SIG-M5 treated with dmso at 0.1 percent for 504 hours (cell line): ENCODE results near the gene R3HDML.
A peak's percentile ranks its signal among the peaks of the same experiment; 100 is the strongest.
"Not testable (repeated sequence)": the region's sequence is repeated elsewhere in the genome, so short reads cannot be mapped to it uniquely, and the experiment has no call there.

Experiments used
- DNase-seq: peaks from one replicate; lab custom pipeline; 2025; ENCODE audit not compliant: unreplicated experiment; lab: John Stamatoyannopoulos, UW

The R3HDML gene, protein sequence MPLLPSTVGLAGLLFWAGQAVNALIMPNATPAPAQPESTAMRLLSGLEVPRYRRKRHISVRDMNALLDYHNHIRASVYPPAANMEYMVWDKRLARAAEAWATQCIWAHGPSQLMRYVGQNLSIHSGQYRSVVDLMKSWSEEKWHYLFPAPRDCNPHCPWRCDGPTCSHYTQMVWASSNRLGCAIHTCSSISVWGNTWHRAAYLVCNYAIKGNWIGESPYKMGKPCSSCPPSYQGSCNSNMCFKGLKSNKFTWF

DNA sequence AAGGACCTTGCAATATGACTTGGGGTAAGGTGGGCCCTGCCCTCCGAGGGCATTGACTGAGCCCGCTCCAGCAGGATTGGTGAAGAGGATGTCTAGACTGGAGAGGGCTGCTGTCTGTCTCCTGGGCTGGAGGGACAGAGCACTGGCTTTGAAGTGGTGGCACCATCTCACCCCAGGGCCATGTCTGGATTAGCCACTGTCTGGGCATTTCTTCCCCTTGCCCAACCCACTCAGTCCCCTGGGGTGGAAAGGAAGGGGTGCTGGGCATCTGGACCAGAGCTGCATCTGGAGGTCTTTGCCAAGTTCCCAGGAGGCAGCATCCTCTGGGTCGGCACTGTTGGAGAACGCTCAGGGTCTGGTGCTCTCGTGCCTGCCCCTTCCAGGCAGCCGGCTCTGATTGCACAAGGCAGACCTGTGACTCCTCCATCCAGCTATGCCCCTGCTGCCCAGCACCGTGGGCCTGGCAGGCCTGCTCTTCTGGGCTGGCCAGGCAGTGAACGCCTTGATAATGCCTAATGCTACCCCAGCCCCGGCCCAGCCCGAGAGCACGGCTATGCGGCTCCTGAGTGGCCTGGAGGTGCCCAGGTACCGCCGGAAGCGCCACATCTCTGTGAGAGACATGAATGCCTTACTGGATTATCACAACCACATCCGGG is at the start of gene R3HDML:
TSS of gene R3HDML (plus strand) at position 319 of the 656 bp plus-strand sequence. CDS start at position 434, 115 bp downstream.
- DNase-seq, result no peak

GRCh38 chr20:44287272-44288097 is 49.4 kb upstream of the R3HDML start:
- DNase-seq, result no peak

DNA sequence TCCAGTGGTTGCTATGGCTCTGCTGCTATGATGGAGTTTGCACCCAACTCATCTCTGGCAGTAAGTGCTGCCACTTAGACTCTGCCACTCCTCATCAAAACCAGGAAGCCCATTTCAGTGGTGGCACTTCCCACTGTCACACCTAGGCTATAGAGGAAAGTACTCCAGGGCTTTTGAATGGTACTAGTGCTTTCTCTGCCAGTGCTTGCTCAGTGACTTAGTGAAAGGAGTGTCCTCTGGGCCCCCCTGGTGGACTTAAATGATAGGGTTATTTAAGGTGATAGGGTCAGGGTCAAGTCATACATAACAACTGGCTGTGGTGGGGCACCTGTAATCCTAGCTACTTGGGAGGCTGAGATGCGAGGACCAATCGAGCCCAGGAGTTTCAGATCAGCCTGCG is 48.6 kb upstream of the R3HDML start:
- DNase-seq, result no peak

GRCh38 chr20:44291754-44292153 is 45.1 kb upstream of the R3HDML start:
- no peak for DNase-seq

DNA sequence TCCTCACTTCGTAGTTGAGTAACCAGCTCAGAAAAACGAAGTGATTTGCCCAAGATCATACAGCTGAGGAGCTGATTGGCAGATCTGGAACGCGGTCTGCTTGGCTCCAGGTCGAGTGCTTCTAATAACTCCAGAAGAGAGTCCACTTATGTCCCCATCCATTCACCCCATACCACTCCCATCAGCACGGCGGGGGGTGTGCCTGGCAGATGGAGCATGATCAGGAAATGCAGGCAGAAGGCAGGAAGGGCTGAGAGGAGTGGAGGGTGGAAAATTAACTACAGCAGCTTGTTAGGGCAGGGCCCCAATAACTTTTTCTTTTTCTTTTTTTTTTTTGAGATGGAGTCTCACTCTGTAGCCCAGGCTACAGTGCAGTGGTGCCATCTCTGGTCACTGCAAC is 40.8 kb upstream of the R3HDML start:
- DNase-seq, result no peak

DNA sequence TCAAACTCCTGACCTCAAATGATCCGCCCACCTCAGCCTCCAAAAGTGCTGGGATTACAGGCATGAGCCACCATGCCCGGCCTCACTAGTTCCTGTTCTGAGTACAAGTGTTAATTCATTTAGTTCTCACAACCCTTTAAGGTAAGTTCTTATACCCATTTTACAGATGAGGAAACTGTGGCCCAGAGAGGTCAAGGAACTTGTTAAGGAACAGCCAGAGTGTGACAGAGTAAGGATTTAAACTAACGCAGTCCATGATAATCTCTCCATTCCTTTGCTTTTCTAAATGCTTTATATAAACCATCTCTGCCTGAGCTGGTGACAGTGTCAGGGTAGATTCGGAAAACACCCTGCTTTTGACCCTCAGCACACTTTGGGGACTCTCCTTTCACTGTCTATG is 39.1 kb upstream of the R3HDML start:
- no peak for DNase-seq

- not testable (repeated sequence) for DNase-seq
Observed at GRCh38 chr20:44299011-44299535, 37.8 kb upstream of the R3HDML start.

DNA sequence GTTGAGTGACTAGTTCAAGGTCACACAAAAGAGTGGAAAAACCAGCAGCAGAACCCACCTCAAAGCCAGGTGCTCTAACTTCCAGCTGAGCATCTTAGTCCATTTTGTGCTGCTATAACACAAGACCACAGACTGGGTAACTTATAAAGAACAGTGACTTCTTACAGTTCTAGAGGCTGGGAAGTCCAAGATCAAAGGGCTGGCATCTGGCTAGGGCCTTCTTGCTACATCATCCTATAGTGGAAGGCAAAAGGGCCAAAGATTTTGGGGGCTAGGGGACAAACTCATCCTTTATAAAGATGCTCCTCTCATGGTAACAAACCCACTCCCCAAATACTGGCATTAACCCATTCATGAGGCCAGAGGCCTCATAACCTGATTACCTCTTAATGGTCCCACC is 35.6 kb upstream of the R3HDML start:
- no peak for DNase-seq

GRCh38 chr20:44302026-44302669 is 34.7 kb upstream of the R3HDML start:
- no peak for DNase-seq

- no peak for DNase-seq
Observed at GRCh38 chr20:44302736-44303135, 34.1 kb upstream of the R3HDML start.

DNA sequence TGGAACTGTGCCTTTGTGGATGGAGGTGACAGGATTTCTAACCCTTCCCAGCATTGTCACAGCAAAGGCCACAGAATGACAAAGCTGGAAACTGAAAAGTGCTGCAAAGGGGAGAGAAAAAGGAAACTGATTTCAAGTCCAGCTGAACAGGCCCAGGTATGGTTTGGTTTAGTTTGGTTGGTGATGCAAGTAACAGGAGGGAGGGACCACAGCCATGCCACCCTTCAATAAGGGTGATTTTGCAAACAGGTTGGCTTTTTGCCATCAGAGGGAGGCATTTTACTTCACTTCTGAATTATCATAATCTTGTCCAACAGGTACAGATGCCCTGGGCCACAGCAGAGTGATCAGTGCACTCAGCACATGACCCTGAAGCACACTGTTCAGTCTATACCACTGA is 32.5 kb upstream of the R3HDML start:
- no peak for DNase-seq

DNA sequence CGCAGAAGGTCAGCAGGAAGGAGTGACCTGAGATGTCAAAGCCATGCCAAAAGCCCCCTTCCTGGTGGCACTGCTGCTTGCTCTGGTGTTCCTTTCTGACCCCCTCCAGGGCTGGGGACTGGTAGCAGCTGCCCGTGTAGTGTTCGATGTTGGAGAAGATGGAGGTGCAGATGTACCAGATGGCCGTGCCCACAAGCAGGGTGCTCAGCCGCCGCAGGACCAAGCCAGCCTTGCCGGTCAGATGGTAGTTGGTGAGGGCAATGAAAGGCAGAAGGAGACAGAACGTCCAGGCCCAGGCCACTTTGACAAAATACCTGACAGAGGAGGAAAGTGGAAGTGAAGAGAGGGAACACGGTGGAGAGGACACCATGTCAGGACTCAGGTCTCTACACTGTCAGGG is 29.9 kb upstream of the R3HDML start:
- no peak for DNase-seq

DNA sequence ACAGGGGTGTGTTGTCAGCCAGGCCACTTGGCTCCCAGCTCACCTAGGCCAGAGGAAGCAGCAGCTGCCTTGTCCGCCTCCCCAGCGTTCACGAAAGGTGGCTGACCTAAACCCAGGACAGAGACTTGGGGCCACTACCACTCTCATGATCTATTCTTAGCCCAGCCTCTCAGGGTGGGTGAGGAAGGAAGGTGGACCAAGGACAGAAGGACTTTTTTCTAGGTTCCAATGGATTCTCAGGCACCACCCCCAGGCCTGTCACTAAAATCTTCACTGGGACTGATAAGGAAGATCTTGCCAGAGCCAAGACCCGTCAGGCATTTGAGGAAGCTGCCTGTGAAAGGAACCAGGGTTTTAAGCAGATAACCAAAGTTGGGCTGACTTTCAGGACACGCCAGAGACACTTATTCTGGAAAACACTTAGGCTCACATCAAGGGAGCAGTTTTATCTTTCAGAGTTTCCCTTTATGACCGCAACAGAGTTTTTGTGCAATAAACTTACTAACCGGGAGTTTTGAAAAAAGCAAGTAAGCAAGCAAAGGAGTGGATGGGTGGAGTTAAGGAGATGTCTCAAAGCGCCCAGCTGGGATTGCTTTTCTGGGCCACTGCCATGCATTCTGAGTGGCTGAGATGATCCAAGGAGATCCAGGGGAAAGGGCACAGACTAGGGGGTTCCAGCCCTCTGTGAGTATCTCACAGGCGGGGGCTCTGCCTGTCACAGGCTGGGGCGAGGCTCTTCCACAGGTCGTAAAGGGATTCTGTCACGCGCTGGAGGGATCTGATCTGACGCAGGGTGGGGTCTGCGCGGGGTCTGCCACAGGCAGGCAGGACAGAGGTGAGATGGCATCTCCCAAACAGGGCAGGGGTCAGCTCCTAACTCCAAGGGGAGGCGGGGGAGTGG is 26.8 kb upstream of the R3HDML start:
- DNase-seq, result peak; percentile 63

GRCh38 chr20:44310664-44311639 is 25.9 kb upstream of the R3HDML start, which contains the start of gene FITM2:
Gene FITM2, minus strand, starts transcription at chr20:44311202. Its CDS starts 54 bp downstream, at chr20:44311148.
- peak; percentile 86 for DNase-seq

GRCh38 chr20:44314870-44315269 is 22.0 kb upstream of the R3HDML start:
- DNase-seq, result no peak

DNA sequence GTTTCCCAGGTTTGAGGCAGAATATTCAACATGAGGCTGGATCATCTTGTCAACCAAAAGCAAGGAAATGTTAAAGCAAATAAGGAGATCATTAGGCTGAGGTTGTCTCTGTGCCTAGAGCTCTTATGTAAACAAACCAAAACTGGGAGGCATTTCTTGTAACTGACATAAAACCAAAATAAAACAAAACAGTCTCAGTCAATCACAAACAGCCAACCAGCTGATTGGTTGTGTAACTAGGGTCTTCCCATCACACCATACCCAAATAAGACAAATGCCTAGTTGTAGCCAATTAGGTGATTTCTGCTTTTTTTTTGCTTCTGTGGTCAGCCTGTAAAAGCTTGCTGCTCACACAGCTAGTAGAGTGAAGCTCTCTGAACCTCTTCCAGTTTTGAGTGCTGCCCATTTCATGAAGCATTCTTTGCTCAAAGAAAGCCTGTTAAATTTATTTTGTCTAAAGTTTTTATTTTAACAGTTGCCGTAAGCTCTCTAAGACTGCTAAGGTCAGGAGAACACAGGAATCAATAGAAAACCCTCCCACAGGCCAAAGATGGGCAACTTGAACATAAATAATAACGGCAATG is 16.9 kb upstream of the R3HDML start:
- no peak for DNase-seq

DNA sequence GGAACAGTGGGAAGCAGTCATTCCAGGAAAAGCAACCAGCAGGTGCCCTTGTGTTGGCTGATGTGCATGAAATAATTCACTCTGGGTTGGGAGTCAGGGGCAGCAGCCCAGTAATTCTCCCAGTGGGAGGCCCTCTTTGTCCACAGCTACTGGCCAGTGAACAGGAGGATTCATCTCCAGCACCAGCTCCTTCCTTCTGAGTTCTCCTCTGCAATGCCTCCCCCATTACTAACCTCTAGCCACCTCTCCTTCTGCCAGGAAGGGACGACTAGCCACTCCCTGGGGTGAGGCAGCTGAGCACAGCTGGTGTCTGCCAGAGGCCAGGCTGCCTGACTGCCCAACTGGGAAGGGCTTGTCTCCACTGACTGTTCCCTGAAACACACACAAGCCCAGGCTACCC is 12.5 kb upstream of the R3HDML start:
- DNase-seq, result no peak

- DNase-seq, result no peak
Observed at GRCh38 chr20:44326391-44327159, 10.3 kb upstream of the R3HDML start.
